Measurements from ENCODE around the gene LYZL6.

LYZL6 gene, protein sequence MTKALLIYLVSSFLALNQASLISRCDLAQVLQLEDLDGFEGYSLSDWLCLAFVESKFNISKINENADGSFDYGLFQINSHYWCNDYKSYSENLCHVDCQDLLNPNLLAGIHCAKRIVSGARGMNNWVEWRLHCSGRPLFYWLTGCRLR

DNA sequence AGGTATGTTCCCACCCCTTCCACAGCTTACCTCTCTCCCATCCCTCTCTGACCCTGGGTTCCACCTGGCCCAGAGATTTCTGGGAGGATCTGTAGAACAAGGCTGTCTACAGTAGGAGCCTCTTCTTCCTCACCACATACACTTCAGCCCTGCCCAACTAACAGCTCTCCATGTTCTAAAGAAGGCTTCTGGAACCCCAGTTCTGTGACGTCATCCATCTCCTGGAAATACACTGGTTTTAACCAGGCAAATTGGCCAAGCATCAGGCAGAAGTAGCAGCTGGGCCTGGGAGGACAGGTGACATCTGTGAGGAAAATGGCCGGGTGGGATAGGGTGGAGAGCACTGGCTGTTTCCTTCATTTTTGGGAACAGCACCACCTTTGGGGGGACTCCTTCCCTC is at the start of gene LYZL6:
Gene LYZL6 (minus strand): TSS at position 177 of the 400 bp plus-strand sequence. CDS start 4,357 bp downstream, outside the sequence.
- no peak for DNase-seq (ENCODE audit: low read depth, low spot score)

- DNase-seq (ENCODE audit: low read depth, low spot score): no peak
Measured at GRCh38 chr17:35991075-35991474, 47.6 kb upstream of the LYZL6 start.

- DNase-seq (ENCODE audit: low read depth, low spot score): no peak
Measured at GRCh38 chr17:35988164-35988563, 44.7 kb upstream of the LYZL6 start.

- no peak for DNase-seq (ENCODE audit: low read depth, low spot score)
Measured at GRCh38 chr17:35986643-35987042, 43.1 kb upstream of the LYZL6 start, which contains the start of gene CCL14. CCL14 (minus strand) TSS chr17:35986729; CDS start chr17:35986649, 80 bp downstream.

GRCh38 chr17:35984140-35984539 is 40.6 kb upstream of the LYZL6 start:
- DNase-seq (ENCODE audit: low read depth, low spot score): no peak

DNA sequence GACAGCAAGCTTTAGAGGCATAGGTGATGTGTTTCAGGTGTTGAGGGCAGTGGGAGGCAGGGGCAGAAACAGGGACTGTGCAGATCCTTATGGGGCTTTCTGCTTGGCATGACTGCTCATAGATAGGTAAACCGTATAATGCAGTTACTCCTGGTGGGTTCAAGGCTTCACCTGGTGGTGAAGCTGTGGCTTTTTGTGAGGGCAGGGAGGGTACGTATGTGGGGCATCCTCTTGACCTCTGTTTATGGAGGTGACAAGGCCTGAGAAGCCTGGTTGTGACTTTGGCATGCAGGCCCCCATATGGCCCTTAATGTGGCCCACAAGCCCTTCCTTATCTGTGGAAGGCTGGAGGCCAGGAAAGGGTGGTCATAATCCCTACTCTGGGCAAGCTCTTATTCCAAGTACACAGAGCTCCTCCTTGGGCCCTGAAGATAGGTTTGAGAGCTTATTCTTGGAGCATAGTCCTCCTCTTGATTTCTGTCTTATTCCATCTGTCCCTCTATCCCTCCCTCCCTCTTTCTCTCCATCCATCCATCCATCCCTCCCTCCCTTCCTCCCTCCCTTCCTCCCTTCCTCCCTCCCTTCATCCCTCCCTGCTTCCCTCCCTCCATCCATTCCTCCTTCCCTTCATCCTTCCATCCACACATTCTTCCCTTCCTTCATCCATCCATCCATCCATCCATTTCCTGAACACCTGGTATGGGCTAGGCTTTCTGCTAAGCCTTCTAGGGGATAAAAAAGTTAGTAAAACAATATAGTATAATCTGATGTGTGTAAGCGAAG is 39.1 kb upstream of the LYZL6 start:
- no peak for DNase-seq (ENCODE audit: low read depth, low spot score)

GRCh38 chr17:35981908-35982330 is 38.4 kb upstream of the LYZL6 start:
- no peak for DNase-seq (ENCODE audit: low read depth, low spot score)

GRCh38 chr17:35981246-35981645 is 37.7 kb upstream of the LYZL6 start, which contains the start of gene CCL16:
CCL16 (minus strand) TSS chr17:35981497; CDS start chr17:35981420, 77 bp downstream.
- no peak for DNase-seq (ENCODE audit: low read depth, low spot score)

DNA sequence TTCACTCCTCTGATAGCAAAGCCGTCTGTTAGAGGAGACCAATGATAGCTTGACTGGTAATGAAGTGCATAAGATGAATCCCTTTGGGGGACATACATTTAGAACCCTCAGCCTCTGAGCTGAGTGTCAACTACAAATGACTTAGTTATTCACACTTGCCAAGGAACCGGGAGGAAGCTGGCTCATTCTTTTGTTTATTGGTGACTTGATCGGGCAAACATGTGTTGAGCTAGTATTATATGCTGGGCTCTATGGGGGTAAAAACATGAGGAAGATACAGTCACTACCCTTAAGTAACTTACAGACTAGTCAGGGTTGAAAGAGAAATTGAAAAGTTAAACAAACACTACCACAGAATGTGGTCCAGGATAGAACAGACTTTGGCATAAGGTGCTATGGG is 34.8 kb upstream of the LYZL6 start:
- no peak for DNase-seq (ENCODE audit: low read depth, low spot score)

DNA sequence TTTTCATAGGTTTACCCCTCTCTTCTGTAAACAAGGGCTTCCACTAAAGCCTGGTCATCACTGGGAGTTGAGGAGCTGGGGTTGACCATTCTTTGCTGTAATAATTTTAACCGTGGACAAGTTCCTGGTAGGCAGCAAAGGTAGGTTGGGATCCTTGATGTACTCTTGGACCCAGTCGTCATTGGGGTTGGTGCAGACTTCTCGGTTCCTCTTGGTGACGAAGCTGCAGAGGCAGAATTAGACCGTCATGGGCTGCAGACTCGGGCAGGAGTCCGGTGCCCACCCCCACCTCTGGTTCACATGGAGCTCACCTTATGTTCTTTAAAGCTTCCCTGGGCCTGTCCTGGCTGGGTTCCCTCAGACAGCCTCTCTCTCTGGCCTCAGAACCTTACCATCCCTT is 34.0 kb upstream of the LYZL6 start:
- no peak for DNase-seq (ENCODE audit: low read depth, low spot score)

DNA sequence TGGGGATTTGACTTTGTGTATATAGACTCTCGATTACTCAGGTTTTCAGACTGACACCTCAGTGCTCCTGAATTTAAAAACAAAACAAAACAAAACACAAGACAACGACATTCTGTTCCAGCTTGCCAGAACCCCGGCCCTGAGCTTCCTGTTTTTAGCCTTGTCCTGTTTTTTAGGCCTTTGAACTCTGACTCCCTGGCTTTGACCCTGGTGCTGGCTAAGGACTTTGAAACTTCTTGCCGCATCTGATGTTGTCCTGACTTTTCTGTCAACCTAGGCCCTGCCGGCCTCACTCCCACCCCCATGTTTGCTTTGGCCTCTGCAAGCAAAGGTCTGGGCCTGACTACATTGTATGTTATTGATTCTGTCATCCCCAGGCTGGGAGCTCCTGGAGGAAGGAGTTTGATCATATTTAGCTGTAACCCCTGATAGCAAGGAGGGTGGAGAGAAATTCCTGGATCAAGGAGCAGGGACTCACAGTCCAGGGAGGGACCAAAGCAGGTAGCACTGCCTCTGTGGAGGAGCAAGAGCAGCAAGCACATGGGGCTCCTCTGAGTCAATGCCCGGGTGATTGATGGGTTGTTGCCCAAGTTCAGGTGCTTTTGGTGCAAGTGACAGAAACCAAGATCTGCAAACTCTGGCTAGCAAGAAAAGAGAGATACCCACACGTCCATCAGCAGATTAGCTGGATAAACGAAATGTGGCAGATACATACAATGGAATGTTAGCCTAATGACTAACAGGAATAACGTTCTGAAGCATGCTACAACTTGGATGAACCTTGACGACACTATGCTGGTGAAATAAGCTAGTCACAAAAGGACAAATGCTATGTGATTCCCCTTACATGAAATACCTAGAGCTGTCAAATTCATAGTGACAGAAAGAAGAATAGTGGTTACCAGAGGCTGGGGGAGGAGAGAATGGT is 30.1 kb upstream of the LYZL6 start:
- DNase-seq (ENCODE audit: low read depth, low spot score): no peak

- no peak for DNase-seq (ENCODE audit: low read depth, low spot score)
Measured at GRCh38 chr17:35972945-35973332, 29.4 kb upstream of the LYZL6 start.

DNA sequence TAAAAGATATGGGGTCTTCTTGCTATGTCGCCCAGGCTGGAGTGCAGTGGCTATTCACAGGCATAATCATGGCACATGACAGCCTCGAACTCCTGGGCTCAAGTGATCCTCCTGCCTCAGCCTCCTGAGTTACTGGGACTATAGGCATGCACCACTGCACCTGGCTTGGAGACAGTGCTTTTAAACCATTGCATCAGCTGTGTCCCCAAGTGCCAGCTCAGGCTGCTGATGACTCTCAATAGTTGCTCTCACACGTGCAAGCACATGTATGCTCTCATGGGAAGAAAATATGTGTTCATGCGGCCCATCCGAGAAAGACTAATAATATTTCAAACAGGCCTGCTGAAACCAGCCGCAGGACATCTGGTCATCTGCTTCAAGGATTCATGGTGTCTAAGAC is 29.0 kb upstream of the LYZL6 start:
- DNase-seq (ENCODE audit: low read depth, low spot score): no peak

DNA sequence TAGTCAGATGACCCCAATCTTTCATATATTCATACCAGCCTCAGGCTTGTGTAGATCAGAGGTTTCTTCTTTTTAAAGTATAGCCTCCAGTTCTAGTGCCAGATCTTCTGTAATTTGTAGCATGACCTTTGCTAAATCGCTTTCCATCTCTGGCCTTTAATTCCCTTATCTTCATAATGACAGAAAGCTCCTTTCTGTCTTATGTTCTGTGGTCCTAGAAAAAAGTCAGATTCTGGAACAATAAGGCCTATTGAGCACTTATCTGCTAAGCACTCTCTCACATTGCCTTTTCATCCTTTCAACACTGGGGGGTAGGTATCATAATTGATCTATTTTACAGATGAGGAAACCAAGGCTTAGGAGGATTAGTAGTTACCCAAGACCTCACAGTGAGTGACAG is 28.6 kb upstream of the LYZL6 start:
- no peak for DNase-seq (ENCODE audit: low read depth, low spot score)

GRCh38 chr17:35969558-35970380 is 26.3 kb upstream of the LYZL6 start:
- peak; percentile 56 for DNase-seq (ENCODE audit: low read depth, low spot score)

DNA sequence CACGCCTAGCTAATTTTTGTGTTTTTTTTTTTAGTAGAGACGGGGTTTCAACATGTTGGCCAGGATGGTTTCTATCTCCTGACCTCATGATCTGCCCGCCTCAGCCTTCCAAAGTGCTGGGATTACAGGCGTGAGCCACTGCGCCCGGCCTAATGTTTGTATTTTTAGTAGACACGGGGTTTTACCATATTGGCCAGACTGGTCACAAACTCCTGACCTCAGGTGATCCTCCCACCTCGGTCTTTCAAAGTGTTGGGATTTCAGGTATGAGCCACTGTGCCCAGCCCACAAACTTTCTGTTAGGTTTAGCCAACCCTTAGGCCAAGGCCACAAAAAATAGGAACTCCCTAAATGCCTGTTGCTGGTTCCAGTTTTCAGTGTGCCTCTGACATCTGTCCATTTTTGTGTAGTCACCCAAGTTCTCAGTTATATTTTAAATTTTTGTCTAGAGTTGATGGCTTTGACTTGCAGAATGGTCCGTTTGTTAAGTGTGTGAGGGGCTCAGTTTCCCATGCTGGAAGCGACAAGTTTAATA is 25.1 kb upstream of the LYZL6 start:
- DNase-seq (ENCODE audit: low read depth, low spot score): no peak

DNA sequence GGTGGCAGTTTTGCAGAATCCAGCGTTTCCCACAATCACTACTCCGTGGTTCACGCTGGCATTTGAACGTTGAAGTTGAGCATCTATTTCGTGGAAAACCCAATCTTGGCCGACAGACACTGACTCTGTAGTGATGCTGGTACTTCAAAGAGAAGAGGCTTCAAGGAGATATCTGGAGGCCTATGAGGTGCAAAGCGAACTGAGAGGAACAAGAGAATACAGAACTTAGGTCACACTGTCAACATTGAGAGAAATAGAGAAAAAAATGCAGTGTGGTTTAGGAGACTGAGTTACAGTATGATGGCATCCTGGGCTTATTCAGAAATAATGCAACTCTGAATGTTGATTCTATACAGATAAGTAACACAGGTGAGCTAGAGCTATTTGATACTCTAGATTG is 21.8 kb upstream of the LYZL6 start:
- no peak for DNase-seq (ENCODE audit: low read depth, low spot score)

- no peak for DNase-seq (ENCODE audit: low read depth, low spot score)
Measured at GRCh38 chr17:35963663-35964062, 20.1 kb upstream of the LYZL6 start.

DNA sequence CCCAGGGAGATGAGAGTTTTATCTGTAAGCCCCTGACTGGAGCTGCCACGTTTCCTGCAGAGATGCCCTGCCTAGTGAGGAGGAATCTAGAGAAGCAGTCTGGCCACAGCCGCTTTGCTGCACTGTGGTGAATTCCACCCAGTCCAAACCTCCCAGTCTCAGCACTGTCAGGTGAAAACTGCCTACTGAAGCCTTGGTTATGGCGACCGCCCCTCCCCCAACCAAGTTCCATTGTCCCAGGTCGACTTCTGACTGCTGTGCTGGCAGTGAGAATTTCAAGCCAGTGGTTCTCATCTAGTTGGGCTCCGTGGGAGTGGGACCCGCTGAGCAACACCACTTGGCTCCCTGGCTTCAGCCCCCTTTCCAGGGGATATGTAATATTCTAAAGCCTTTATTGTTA is 10.2 kb upstream of the LYZL6 start:
- no peak for DNase-seq (ENCODE audit: low read depth, low spot score)

DNA sequence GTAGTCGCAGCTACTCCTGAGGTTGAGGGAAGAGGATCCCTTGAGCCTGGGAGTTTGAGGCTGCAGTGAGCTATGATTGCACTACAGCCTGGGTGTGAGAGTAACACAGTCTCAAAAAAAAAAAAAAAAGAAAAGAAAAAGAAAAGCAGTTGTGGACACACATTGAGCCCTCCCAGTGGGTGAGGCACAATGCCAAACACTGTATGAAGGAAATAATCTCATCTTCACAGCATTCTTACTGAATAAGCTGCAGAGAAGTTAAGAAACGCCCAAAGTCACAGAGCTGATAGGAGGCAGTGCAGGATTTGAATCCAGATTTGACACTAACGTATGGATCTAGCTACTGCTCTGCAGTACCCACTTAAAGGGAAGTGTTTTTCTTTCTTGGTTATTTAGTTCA is 5.9 kb upstream of the LYZL6 start:
- DNase-seq (ENCODE audit: low read depth, low spot score): no peak

DNA sequence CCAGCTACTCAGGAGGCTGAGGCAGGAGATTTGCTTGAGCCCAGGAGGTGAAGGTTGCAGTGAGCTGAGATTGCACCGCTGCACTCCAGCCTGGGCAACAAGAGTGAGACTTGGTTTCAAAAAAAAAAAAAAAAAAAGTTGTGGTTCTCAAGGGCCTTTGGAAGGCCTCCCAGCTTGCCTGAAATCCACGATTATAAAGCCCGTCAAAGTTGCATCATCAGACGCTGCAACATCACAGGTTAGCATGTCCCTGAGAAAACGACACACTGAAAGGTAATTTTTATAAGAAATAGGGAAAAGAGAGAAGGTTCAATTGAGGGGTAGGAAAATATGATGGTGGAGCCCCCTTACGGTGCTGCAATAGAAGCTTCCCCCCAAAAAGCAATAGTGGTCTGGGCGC is 4.6 kb upstream of the LYZL6 start:
- DNase-seq (ENCODE audit: low read depth, low spot score): no peak
